Stomach (tissue), 19 donors: ENCODE results near the gene PCDH18. TPM values are rescaled to one million over a fixed set of nuclear protein-coding genes. Genes with fewer than 3 reads are reported as not detected.

Experiments
- DNase-seq, 2 donors: peaks; one replicate each; pipeline versions ENCODE4 v3.0.0 to v3.0.0-alpha.2; 2013 to 2019
- H3K27ac ChIP-seq, 5 donors: fragments of 200-600 bp in 4 of 5; sonication (generic) in 4 of 5; one replicate each; pipeline ENCODE4 v1.5.1; 2013 to 2019; ENCODE audit warnings: mild to moderate bottlenecking in 1 of 5, moderate library complexity in 1 of 5
- H3K27me3 ChIP-seq, 3 donors: fragments of 200-600 bp; sonication (generic); one replicate each; pipeline ENCODE4 v1.5.1; 2017 to 2019; ENCODE audit warnings: mixed run types in 1 of 3
- H3K36me3 ChIP-seq, 4 donors: fragments of 200-600 bp; sonication (generic); 1 replicate in 3 of 4; 2 replicates in 1 of 4; pipeline ENCODE4 v1.5.1; 2016 to 2019
- H3K4me1 ChIP-seq, 4 donors: fragments of 200-600 bp; sonication (generic); one replicate each; pipeline ENCODE4 v1.5.1; 2016 to 2019
- H3K4me3 ChIP-seq, 4 donors: fragments of 200-600 bp; sonication (generic) in 3 of 4; one replicate each; pipeline ENCODE4 v1.5.1; 2016 to 2019; ENCODE audit warnings: mild to moderate bottlenecking in 1 of 4
- H3K9me3 ChIP-seq, 4 donors: fragments of 200-600 bp; sonication (generic); one replicate each; pipeline ENCODE4 v1.5.1; 2016 to 2019
- EP300 ChIP-seq: sonication (generic); formaldehyde crosslinking; IDR thresholded peaks from one replicate; pipeline ENCODE4 v1.6.1; 2017; ENCODE audit warnings: antibody characterized with exemption
- POLR2A ChIP-seq, 4 donors: fragments of 450-650 bp; IDR thresholded peaks; one replicate each; pipeline ENCODE4 v1.6.1; 2016; ENCODE audit warnings: antibody characterized with exemption in 4 of 4, control low read depth in 2 of 4, mild to moderate bottlenecking in 1 of 4, moderate library complexity in 1 of 4
- POLR2AphosphoS5 ChIP-seq, 3 donors: sonication (generic); formaldehyde crosslinking; IDR thresholded peaks; one replicate each; pipeline ENCODE4 v1.6.1; 2016; ENCODE audit warnings: antibody characterized with exemption in 3 of 3
- WGBS, 5 donors: extraction: QIAGEN DNeasy Blood & Tissue Kit in 3 of 5; methylation state at CpG; one replicate each; pipeline versions ENCODE4 v1.1.5 to v1.1.7; 2013 to 2018; 5-methylcytosine and 5-hydroxymethylcytosine counted together
- intact Hi-C: fragments of 100-400 bp; cut with DNase I; formaldehyde crosslinking; loops from one replicate; pipeline ENCODE4 v1.15.1; 2023; ENCODE audit warnings: low total_unique reads
- long read RNA-seq, 10 donors: transcript quantifications; one replicate each; lab custom pipeline, GENCODE V29; 2026
- polyA plus RNA-seq, 3 donors: library from polyadenylated mRNA; stranded (reverse); fragments of 200-250 nt; gene quantifications; one replicate each; pipeline ENCODE4 v1.2.3, GENCODE V29; 2013
- total RNA-seq, 5 donors: library from RNA; depleted of rRNA; stranded (reverse); fragments of >200 nt; gene quantifications; one replicate each; pipeline versions ENCODE4 v1.1.0 to v1.2.3, GENCODE V29; 2014 to 2016
- TF ChIP-seq, protein P1 (sequence below), 7 experiments: fragments of 450-650 bp in 4 of 7; fragments of 200-600 bp in 3 of 7; sonication (generic) in 3 of 7; IDR thresholded peaks; one replicate each; pipeline ENCODE4 v1.5.1; 2016 to 2019; ENCODE audit warnings: antibody characterized with exemption in 7 of 7, control low read depth in 2 of 7, mild to moderate bottlenecking in 1 of 7
- donor health status: healthy with polysubstance abuse.
- donor health status: Bipolar disorder and iron deficiency.
- donor health status: healthy.

The PCDH18 gene, protein sequence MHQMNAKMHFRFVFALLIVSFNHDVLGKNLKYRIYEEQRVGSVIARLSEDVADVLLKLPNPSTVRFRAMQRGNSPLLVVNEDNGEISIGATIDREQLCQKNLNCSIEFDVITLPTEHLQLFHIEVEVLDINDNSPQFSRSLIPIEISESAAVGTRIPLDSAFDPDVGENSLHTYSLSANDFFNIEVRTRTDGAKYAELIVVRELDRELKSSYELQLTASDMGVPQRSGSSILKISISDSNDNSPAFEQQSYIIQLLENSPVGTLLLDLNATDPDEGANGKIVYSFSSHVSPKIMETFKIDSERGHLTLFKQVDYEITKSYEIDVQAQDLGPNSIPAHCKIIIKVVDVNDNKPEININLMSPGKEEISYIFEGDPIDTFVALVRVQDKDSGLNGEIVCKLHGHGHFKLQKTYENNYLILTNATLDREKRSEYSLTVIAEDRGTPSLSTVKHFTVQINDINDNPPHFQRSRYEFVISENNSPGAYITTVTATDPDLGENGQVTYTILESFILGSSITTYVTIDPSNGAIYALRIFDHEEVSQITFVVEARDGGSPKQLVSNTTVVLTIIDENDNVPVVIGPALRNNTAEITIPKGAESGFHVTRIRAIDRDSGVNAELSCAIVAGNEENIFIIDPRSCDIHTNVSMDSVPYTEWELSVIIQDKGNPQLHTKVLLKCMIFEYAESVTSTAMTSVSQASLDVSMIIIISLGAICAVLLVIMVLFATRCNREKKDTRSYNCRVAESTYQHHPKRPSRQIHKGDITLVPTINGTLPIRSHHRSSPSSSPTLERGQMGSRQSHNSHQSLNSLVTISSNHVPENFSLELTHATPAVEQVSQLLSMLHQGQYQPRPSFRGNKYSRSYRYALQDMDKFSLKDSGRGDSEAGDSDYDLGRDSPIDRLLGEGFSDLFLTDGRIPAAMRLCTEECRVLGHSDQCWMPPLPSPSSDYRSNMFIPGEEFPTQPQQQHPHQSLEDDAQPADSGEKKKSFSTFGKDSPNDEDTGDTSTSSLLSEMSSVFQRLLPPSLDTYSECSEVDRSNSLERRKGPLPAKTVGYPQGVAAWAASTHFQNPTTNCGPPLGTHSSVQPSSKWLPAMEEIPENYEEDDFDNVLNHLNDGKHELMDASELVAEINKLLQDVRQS
- total RNA-seq, result 10 to 100 TPM in 3 of 5 donors, 1 to 10 TPM in 1, under 1 TPM in 1; 0.58 to 99.1 (median 11.7) TPM
- 1 to 10 TPM; 1.3 to 8.4 (median 3.8) TPM for polyA plus RNA-seq
- long read RNA-seq, donor 1, full-length matches to known transcripts, result 2 of 21 reads
- long read RNA-seq, donor 1, partial matches to known transcripts, result 19 of 21 reads
- long read RNA-seq, donor 1, other reads (novel, unspliced or antisense), result 0 of 21 reads
- long read RNA-seq, donor 2, full-length matches to known transcripts, result 11 of 11 reads
- long read RNA-seq, donor 2, partial matches to known transcripts, result 0 of 11 reads
- long read RNA-seq, donor 2, other reads (novel, unspliced or antisense), result 0 of 11 reads
- long read RNA-seq, donor 3, full-length matches to known transcripts, result 7 of 7 reads
- long read RNA-seq, donor 3, partial matches to known transcripts, result 0 of 7 reads
- long read RNA-seq, donor 3, other reads (novel, unspliced or antisense), result 0 of 7 reads
- long read RNA-seq, donor 4, full-length matches to known transcripts, result 2 of 2 reads
- long read RNA-seq, donor 4, partial matches to known transcripts, result 0 of 2 reads
- long read RNA-seq, donor 4, other reads (novel, unspliced or antisense), result 0 of 2 reads
- long read RNA-seq, donor 5, full-length matches to known transcripts, result 24 of 24 reads
- long read RNA-seq, donor 5, partial matches to known transcripts, result 0 of 24 reads
- long read RNA-seq, donor 5, other reads (novel, unspliced or antisense), result 0 of 24 reads
- long read RNA-seq, donor 6, full-length matches to known transcripts, result 21 of 21 reads
- long read RNA-seq, donor 6, partial matches to known transcripts, result 0 of 21 reads
- long read RNA-seq, donor 6, other reads (novel, unspliced or antisense), result 0 of 21 reads
- long read RNA-seq, donor 7, full-length matches to known transcripts, result 15 of 15 reads
- long read RNA-seq, donor 7, partial matches to known transcripts, result 0 of 15 reads
- long read RNA-seq, donor 7, other reads (novel, unspliced or antisense), result 0 of 15 reads
- long read RNA-seq, donor 8, full-length matches to known transcripts, result 21 of 21 reads
- long read RNA-seq, donor 8, partial matches to known transcripts, result 0 of 21 reads
- long read RNA-seq, donor 8, other reads (novel, unspliced or antisense), result 0 of 21 reads
- long read RNA-seq, donor 9, full-length matches to known transcripts, result 16 of 16 reads
- long read RNA-seq, donor 9, partial matches to known transcripts, result 0 of 16 reads
- long read RNA-seq, donor 9, other reads (novel, unspliced or antisense), result 0 of 16 reads
- long read RNA-seq, donor 10, full-length matches to known transcripts, result 3 of 3 reads
- long read RNA-seq, donor 10, partial matches to known transcripts, result 0 of 3 reads
- long read RNA-seq, donor 10, other reads (novel, unspliced or antisense), result 0 of 3 reads

DNA sequence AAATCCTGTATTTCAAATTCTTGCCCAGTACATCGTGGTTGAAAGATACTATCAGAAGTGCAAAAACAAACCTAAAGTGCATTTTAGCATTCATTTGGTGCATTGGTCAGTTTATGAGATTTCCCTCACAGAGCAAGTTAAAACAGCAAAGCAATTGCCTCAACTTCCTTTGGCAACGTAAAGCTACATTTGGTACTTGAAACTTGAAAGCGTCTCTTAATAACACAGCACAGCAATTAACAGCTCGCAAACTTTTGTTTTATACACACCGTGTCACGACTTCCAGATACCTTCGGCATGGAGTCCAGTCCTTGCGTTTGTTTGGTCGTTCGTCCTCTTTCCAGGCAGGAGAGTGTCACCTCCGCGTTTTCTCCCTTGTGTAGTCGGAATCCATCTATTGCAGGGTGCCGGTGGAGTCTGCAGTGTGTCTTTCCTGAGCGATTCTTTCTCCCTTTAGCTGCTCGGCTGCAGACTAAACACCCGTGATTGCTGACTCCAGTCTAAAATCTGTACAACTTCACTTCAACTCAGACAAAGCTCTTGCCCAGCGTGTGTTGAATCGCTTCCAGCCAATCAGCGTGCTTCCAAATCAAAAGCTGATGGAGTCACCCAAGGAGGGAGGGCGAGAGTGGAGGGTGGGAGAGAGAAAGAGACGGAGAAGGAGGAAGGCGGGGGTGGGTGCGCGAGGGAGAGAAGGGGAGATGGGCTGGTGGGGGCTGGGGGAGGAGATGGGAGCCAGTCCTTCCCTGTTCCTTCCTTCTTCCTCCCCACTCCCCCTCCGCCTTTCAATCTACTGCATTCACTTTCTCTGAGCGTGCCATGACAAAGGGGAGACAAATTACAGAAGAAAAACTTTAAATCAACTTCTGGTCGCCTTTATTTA, at the start of gene PCDH18:
PCDH18 (minus strand) TSS at position 509 of the 883 bp plus-strand sequence; CDS start at position 103, 406 bp downstream.
- peak; percentile 51 to 97 for DNase-seq
- Histone ChIP-seq H3K36me3 (no peaks in the 10 kb centered on the region), H3K27me3 (no peaks in the 10 kb centered on the region), H3K4me1 (peaks cover 0 to 15% (median 0%) of the 10 kb centered on the region in 4 donors), H3K27ac (peak within 1 kb of the TSS; percentile 10 to 88 (median 77)), H3K9me3 (no peaks in the 10 kb centered on the region), H3K4me3 (peak within 1 kb of the TSS; percentile 47 to 54 (median 52))
- TF ChIP-seq POLR2AphosphoS5 (IDR thresholded peaks at IDR 0.05), result peak; percentile 52 to 75 (median 66)
- TF ChIP-seq POLR2A (IDR thresholded peaks at IDR 0.05), result no peak
- intact Hi-C loops, result no loop called here
- 1 to 3% (median 2%) methylated on average over 28 of the region's 28 CpGs for WGBS, 5 donors

DNA sequence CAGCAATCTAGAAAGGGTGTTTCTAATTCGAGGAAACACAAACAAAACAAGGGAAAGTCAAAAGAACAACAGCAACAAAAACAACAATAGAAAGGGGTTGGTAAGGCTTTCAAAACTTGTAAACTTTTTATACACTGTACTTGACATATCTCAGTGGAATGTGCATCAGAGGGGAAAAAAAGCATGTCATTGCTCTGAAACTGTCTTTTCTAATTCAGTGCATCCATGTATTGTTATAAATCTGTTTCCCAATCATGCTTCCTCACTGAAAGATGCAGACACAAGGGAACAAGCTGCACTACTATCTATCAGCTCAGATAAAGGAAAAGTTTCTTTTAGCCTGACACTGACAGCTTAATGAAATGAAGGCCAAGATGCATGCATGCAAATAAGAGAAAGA, 44.2 kb upstream of the PCDH18 start:
- peak in 1 of 2 donors; percentile 1 for DNase-seq
- Histone ChIP-seq H3K27me3 (no peaks in the 10 kb centered on the region), H3K27ac (no peak overlapping the region), H3K36me3 (no peaks in the 10 kb centered on the region), H3K9me3 (peaks cover 0 to 4% (median 2%) of the 10 kb centered on the region in 4 donors), H3K4me3 (no peak overlapping the region), H3K4me1 (no peaks in the 10 kb centered on the region)
- WGBS, 5 donors, result 14 to 45% (median 29%) methylated on average over 1 of the region's 1 CpG
- no peak for TF ChIP-seq POLR2A (IDR thresholded peaks at IDR 0.05)
- TF ChIP-seq, protein P1, sequence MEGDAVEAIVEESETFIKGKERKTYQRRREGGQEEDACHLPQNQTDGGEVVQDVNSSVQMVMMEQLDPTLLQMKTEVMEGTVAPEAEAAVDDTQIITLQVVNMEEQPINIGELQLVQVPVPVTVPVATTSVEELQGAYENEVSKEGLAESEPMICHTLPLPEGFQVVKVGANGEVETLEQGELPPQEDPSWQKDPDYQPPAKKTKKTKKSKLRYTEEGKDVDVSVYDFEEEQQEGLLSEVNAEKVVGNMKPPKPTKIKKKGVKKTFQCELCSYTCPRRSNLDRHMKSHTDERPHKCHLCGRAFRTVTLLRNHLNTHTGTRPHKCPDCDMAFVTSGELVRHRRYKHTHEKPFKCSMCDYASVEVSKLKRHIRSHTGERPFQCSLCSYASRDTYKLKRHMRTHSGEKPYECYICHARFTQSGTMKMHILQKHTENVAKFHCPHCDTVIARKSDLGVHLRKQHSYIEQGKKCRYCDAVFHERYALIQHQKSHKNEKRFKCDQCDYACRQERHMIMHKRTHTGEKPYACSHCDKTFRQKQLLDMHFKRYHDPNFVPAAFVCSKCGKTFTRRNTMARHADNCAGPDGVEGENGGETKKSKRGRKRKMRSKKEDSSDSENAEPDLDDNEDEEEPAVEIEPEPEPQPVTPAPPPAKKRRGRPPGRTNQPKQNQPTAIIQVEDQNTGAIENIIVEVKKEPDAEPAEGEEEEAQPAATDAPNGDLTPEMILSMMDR (IDR thresholded peaks at IDR 0.05), result no peak
- no peak for TF ChIP-seq POLR2AphosphoS5 (IDR thresholded peaks at IDR 0.05)
- TF ChIP-seq EP300, result no peak
- intact Hi-C loops, result no loop called here

DNA sequence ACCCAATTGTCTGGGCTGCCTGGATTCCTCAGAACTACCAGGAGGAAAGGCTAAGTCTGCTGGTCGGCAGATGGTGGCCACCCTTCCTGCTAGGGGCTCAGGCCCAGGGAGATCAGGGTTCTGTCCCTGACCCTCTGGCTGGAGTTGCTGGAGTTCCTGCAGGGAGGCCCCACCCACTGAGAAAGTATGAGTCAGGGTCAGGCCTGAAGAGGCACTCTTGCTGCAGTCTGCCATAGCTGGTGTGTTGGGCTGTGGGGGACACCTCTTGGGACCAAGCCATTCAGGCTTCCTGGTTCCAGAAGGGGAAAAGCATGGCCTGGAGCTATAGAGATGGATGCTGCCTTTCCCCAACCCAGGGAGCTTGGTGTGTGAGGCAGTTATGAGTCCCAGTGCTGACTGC, 40.4 kb upstream of the PCDH18 start:
- WGBS, 5 donors, result 41 to 100% (median 65%) methylated on average over 1 of the region's 1 CpG; no CpG with 5 or more reads in 1 of the 5 donors

More for the DNA sequence above, 40.4 kb upstream of the PCDH18 start:
- intact Hi-C loops, result no loop called here
- no peaks in the 10 kb centered on the region for H3K36me3 ChIP-seq
- no peaks in the 10 kb centered on the region for H3K27me3 ChIP-seq
- no peak for DNase-seq
- H3K9me3 ChIP-seq, result no peaks in the 10 kb centered on the region
- no peak overlapping the region for H3K27ac ChIP-seq
- TF ChIP-seq, protein P1 (IDR thresholded peaks at IDR 0.05), result no peak
- no peak overlapping the region for H3K4me3 ChIP-seq
- no peaks in the 10 kb centered on the region for H3K4me1 ChIP-seq
